Hematopoietic multipotent progenitor cell treated with erythropoietin and hydrocortisone succinate and interleukin-3 and kit ligand, for 4 days (in vitro differentiated cells): ENCODE results near the gene CCDC102B.
"Not testable (repeated sequence)": the region's sequence is repeated elsewhere in the genome, so short reads cannot be mapped to it uniquely, and the experiment has no call there.

Experiments
- DNase-seq: peaks from one replicate; pipeline ENCODE4 v3.0.0-alpha.2; 2015

CCDC102B gene

GRCh38 chr18:68797871-68798270, at the start of gene CCDC102B:
TSS of gene CCDC102B (plus strand) at chr18:68798080. CDS start at chr18:68836764, 38,684 bp downstream.
- no peak for DNase-seq

GRCh38 chr18:68757126-68757525, 40.8 kb upstream of the CCDC102B start:
- DNase-seq: no peak

- no peak for DNase-seq
Measured at GRCh38 chr18:68759308-68759707, 38.6 kb upstream of the CCDC102B start.

GRCh38 chr18:68763083-68763482, 34.8 kb upstream of the CCDC102B start:
- no peak for DNase-seq

- no peak for DNase-seq
Measured at GRCh38 chr18:68764016-68764415, 33.9 kb upstream of the CCDC102B start.

- no peak for DNase-seq
Measured at GRCh38 chr18:68766433-68766832, 31.4 kb upstream of the CCDC102B start.

GRCh38 chr18:68769461-68769860, 28.4 kb upstream of the CCDC102B start:
- no peak for DNase-seq

GRCh38 chr18:68772268-68772667, 25.6 kb upstream of the CCDC102B start:
- no peak for DNase-seq

GRCh38 chr18:68778280-68778886, 19.5 kb upstream of the CCDC102B start:
- no peak for DNase-seq

GRCh38 chr18:68779169-68779568, 18.7 kb upstream of the CCDC102B start:
- DNase-seq: peak; percentile 68

- no peak for DNase-seq
Measured at GRCh38 chr18:68780802-68781635, 16.9 kb upstream of the CCDC102B start.

GRCh38 chr18:68783506-68783905, 14.4 kb upstream of the CCDC102B start:
- no peak for DNase-seq

GRCh38 chr18:68784071-68784470, 13.8 kb upstream of the CCDC102B start:
- peak; percentile 1 for DNase-seq

- not testable (repeated sequence) for DNase-seq
Measured at GRCh38 chr18:68790290-68790689, 7.6 kb upstream of the CCDC102B start.

GRCh38 chr18:68791801-68792200, 6.1 kb upstream of the CCDC102B start:
- no peak for DNase-seq

- no peak for DNase-seq
Measured at GRCh38 chr18:68793951-68794350, 3.9 kb upstream of the CCDC102B start.

- DNase-seq: no peak
Measured at GRCh38 chr18:68796936-68797690, 767 bp upstream of the CCDC102B start.

GRCh38 chr18:68800075-68800474, 2.2 kb downstream of the CCDC102B start:
- no peak for DNase-seq

- no peak for DNase-seq
Measured at GRCh38 chr18:68803356-68803755, 5.5 kb downstream of the CCDC102B start.

- DNase-seq: no peak
Measured at GRCh38 chr18:68817584-68817983, 19.7 kb downstream of the CCDC102B start.

GRCh38 chr18:68818584-68818983, 20.7 kb downstream of the CCDC102B start:
- DNase-seq: no peak

GRCh38 chr18:68822926-68823325, 25.0 kb downstream of the CCDC102B start:
- DNase-seq: no peak

- DNase-seq: peak; percentile 18
Measured at GRCh38 chr18:68826121-68826520, 28.2 kb downstream of the CCDC102B start.
